Right ventricle myocardium inferior (tissue), 1 donor: ENCODE measurements around the gene GHRL. TPM values are rescaled to one million over a fixed set of nuclear protein-coding genes. Genes with fewer than 3 reads are reported as not detected.
"Not testable (repeated sequence)": the region's sequence is repeated elsewhere in the genome, so short reads cannot be mapped to it uniquely, and the experiment has no call there.

Experiments
- ATAC-seq: fragments of 200-7000 bp; cut with Tn5 transposase; one replicate; pipeline ENCODE4 v1.9.1; 2020; ENCODE audit warnings: mild to moderate bottlenecking, moderate library complexity
- DNase-seq: peaks from one replicate; pipeline ENCODE4 v3.0.0; 2021; ENCODE audit errors: missing footprints
- intact Hi-C: fragments of 100-400 bp; cut with DNase I; formaldehyde crosslinking; loops from one replicate; pipeline ENCODE4 v1.11.0; 2022
- total RNA-seq: library from RNA; stranded (reverse); fragmentation: NEBNext Ultra II Directional; extraction: Animal tissue kit (Norgen Biotek cat#: 25700); gene quantifications from one replicate; pipeline ENCODE4 v1.2.1, GENCODE V29; 2021
- donor health status: DM: no; HTN: yes; CAD: no; lungs with severe emphysema.

The GHRL gene
- total RNA-seq, 1 donor from 2014 or later: 0.30 TPM

DNA sequence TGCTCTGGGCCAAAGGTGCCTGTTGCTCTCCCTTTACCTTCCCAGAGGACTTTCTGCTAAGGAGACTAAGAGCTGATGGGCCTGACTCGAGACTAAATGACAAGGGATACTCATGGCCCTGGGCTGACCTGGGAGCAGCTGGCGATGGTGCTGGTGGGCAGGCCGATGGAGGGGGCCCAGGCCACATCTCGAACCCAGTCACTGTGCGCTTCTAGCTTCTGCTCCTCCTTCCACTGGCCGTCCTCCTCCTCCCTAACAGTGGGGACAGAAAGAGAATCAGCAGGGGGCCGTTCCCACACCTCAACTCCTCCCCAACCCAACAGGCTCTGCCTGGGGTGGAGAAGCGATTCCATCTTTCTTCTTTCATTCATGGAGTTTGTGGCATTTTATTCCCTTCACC, 12.2 kb upstream of the GHRL start:
- DNase-seq (no peak), ATAC-seq (no peak)
- intact Hi-C loops: no loop called here

GRCh38 chr3:10303785-10304184, 11.0 kb upstream of the GHRL start:
- ATAC-seq: no peak
- no peak for DNase-seq
- intact Hi-C loops: no loop called here

GRCh38 chr3:10303105-10303504, 10.4 kb upstream of the GHRL start:
- DNase-seq (no peak), ATAC-seq (no peak)
- intact Hi-C loops: no loop called here

DNA sequence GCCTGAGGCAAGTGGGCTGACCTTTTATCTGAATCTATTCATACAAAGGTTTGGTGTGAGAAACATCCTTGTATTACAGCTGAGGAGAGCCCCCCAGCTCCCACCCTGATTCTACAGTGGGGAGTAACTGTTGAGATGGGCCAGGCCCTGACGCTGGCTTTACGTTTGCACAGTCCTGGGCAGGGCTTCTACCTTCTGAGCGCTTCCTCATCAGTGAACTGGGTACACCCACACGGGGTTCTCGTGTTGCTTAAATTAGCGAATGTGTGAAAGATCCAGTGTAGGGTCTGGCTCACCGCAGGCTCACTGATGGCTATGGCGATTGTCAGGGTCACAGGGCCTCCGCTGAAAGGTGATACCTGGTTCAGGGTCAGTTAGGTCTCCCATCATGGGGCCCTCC, 7.3 kb upstream of the GHRL start:
- DNase-seq (no peak), ATAC-seq (no peak)
- intact Hi-C loops: no loop called here

GRCh38 chr3:10299679-10300078, 6.9 kb upstream of the GHRL start:
- DNase-seq (no peak), ATAC-seq (no peak)
- intact Hi-C loops: no loop called here

GRCh38 chr3:10299175-10299574, 6.4 kb upstream of the GHRL start:
- ATAC-seq (no peak), DNase-seq (no peak)
- intact Hi-C loops: no loop called here

DNA sequence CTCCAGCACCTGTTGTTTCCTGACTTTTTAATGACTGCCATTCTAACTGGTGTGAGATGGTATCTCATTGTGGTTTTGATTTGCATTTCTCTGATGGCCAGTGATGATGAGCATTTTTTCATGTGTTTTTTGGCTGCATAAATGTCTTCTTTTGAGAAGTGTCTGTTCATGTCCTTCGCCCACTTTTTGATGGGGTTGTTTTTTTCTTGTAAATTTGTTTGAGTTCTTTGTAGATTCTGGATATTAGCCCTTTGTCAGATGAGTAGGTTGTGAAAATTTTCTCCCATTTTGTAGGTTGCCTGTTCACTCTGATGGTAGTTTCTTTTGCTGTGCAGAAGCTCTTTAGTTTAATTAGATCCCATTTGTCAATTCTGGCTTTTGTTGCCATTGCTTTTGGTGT, 5.3 kb upstream of the GHRL start:
- intact Hi-C loops, ATAC-seq, DNase-seq: not testable (repeated sequence)

DNA sequence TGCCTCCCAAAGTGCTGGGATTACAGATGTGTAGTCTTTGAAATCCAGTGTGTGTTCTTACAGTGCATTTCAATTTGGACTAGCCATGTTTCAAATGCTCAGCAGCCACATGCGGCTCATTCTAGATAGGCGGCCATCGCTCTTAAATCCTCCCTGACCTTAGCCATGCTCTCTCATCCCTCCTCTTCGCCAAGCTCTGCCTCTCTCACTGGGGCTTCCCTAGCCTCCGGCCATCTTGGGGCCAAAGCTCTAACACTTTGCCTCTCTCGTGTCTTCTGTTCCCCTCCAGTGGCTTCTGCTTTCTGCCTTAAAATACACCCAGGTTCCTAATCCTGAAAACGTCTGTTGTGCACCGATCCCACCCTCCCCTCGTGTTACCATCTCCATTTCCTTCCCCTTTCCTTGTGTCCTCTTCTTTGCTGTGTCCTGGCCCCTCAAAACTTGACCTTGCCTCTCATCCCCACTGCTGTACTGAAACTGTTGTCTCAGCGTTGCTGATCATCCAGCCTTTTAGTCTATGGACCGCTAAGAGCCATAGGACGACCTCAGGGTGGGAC, 1.4 kb upstream of the GHRL start:
- ATAC-seq (no peak), DNase-seq (no peak)
- intact Hi-C loops: no loop called here

DNA sequence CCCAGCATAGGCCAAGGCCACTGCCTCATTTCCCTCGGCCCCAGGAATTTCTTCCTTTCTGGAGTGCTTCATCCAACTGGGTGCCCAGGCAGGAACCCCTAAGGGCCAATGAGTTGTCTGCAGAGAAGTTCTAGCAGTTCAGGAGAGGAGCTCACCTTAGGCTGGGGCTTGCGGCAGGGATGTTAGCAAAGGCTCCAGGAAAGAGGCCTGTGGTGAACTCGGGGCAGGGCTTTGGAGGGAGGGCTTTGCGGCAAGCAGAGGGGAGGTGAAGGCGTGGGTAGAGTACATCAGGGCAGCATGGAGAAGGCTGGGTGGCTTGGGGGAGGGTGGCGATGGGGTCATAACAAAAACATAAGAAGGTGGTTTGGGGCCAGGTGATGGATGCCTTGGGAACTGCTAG, 1.1 kb downstream of the GHRL start:
- ATAC-seq (no peak), DNase-seq (no peak)
- intact Hi-C loops: no loop called here

DNA sequence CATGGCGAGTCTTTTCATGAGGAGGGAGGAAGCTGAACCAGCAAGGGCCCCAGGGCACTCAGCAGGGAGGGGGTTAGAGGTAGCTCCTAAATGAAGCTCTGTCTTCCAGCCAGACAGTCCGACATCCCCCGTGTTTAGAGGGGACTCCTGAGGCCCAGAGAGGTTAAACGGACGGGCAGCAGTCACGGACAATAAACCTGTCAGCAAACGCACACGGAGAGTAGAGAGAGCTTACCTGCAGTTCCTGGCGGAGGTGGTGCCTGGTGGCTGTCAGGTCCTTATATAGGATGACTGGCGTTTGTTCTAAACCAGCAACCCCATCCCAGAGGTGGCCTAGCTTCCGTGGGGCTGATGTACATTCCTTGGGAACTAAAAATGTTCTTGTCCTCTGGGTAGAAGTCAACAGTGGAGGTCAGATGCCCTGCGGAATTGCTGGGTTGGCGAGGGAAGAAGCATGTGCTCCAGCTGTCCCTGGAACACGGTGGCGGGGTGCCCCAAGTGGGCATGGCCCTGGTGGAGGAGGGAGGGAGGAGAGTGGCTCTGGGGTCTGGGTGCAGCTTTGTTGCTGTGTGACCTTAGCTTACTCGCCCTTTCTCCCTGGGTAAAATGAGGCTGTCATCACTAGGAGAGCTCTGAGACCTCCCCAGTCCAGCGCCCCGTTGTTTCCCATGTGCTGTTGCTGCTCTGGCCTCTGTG, 2.1 kb downstream of the GHRL start:
- ATAC-seq (no peak), DNase-seq (no peak)
- intact Hi-C loops: no loop called here

DNA sequence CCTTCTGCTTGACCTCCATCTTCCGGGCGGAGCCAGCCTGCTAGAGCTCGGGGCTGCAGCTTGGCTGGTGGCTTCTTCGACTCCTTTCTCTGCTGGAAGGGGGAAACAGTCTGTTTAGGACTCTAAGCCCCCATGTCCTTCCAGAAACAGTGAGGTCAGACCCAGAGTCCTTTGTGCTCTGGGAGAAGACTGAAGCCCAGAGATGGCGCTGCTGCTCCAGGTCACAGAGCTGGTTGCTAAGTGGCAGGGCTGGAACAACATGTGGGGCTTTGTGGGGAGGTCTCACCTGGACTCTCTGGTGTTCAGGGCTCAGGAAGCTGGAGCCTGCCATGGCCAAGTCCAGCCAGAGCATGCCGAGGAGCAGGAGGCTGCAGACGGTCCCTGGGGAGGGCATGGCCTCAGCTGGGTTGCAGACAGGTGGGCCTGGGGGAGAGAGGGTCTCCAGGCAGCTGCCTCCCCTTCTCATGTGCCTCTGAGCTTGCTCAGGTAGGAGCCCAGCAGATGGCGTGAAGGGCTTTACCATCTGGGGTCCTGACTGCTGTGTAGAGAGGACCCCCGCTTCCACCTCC, 2.9 kb downstream of the GHRL start:
- DNase-seq (no peak), ATAC-seq (no peak)
- intact Hi-C loops: no loop called here

DNA sequence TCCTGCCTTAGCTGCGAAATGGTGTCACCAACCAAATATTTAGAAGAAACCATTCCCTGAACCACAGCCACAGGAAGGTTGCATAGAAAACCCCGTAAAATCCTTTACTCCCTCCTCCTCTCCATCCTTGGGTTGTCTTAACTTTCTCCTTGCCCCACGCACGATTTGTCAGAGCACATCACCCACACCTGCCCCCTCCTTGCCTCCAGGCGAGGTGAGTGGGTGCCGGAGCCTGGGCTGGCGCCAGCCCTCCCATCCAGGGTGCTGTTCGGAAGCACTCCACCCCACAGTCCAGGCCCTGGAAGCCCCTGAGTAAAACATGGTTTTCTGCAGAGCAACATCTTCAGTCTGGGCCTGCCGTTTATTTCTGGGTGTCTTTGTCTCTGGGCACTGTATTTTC, 3.7 kb downstream of the GHRL start:
- DNase-seq (no peak), ATAC-seq (no peak)
- intact Hi-C loops: no loop called here

DNA sequence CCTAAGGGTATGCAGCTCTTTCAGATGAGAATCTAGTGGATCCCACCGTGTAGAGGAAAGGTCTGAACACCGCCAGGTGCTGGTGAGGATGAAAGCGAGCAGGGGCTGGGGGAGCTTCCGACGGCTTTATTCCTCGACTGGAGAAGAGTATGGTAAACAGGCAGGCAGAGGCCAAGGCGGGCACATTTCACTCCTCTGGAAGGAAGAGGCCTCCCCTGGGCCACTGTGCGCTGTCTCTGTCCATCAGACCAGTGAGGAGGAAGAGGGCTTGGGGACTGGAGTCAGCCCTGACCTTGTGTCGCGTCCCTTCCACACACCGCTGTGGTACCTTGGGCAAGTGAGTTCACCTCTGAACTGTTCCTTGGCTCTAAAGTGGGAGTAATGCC, 4.2 kb downstream of the GHRL start:
- intact Hi-C loops: no loop called here
- ATAC-seq (no peak), DNase-seq (no peak)

GRCh38 chr3:10287936-10288574, 4.7 kb downstream of the GHRL start:
- DNase-seq (no peak), ATAC-seq (no peak)
- intact Hi-C loops: no loop called here

- DNase-seq (no peak), ATAC-seq (no peak)
- intact Hi-C loops: no loop called here
These were observed 6.0 kb downstream of the GHRL start for GRCh38 chr3:10286596-10287295.

DNA sequence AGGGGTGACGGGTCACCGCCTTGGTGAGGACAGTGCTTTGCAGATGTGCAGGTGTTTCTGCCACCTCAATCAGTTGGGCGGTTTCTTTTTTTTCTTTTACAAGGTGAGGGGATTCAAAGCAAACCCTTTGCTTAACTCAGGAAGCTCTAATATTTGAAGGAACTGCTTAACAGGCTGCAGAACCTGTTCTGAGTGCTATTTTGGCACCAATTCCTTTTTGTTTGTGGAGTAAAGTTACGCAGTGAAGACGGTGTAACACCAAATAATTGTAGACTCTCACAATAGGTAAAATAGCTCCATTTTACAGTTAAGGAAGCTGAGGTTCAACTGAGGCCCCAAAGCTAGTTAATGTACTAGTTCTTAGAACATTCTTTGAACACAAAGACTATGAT, 6.6 kb downstream of the GHRL start:
- ATAC-seq: no peak
- no peak for DNase-seq
- intact Hi-C loops: no loop called here

DNA sequence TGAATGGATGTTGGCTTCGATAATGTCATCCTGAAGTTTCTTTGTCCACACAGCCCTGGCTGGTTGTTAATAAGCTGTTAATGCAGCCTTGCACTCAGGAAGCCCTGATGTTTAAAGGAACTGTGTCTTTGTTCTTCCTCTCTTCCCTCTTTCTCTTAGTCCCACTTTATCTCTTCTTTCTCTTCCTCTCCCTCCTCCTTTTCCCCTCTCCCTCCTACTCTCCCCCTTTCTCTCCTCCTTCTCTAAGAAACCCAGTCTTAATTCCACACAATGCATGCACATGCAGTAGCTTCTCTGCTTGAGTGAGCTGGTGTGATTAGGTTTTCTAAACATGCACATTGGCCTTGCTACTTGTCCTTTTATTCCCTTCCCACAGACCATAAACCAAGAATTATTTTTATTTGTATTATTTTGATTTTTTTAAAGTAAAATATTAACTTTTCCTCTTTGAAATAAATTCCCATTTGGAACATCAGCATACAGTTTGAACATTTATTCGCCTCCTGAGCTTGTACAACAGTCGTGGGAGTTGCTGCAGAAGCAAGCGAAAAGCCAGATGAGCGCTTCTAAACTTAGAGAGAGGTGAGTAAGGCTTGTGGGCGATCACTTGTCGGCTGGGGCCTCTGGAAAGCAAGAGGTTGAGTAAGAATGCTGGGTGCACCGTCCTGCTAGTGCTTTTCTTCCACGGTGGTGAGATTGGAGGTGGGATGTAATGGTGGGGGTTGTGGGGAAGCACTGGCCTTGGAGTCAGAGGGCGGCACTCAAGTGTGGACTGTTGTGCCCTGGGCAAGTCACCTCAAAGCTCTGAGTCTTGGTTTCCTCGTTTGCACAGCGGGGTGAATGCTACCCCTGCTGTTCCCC, 7.2 kb downstream of the GHRL start:
- ATAC-seq (no peak), DNase-seq (no peak)
- intact Hi-C loops: no loop called here

- ATAC-seq (no peak), DNase-seq (no peak)
- intact Hi-C loops: no loop called here
These were observed 8.3 kb downstream of the GHRL start for GRCh38 chr3:10284496-10284895.

GRCh38 chr3:10283638-10284037, 9.1 kb downstream of the GHRL start:
- ATAC-seq (no peak), DNase-seq (no peak)
- intact Hi-C loops: no loop called here
